Ishikawa (cell line): ENCODE measurements around the gene PCDHGA1.

ENCODE experiments used
- CEBPB ChIP-seq: IDR thresholded peaks from 2 replicates; pipeline ENCODE4 v1.6.1; 2012
- CREB1 ChIP-seq: IDR thresholded peaks from 2 replicates; pipeline ENCODE4 v1.6.1; 2012; ENCODE audit warnings: low read depth
- EGR1 ChIP-seq: IDR thresholded peaks from 2 replicates; pipeline ENCODE4 v1.6.1; 2012
- EP300 ChIP-seq: IDR thresholded peaks from 2 replicates; pipeline ENCODE4 v1.6.1; 2012; ENCODE audit warnings: borderline replicate concordance
- FOXM1 ChIP-seq: IDR thresholded peaks from 2 replicates; pipeline ENCODE4 v1.6.1; 2012; ENCODE audit warnings: low read depth, borderline replicate concordance
- NFIC ChIP-seq: IDR thresholded peaks from 2 replicates; pipeline ENCODE4 v1.6.1; 2012
- RAD21 ChIP-seq: IDR thresholded peaks from 2 replicates; pipeline ENCODE4 v1.6.1; 2012; ENCODE audit warnings: low read depth
- REST ChIP-seq: IDR thresholded peaks from 2 replicates; pipeline ENCODE4 v1.6.1; 2012; ENCODE audit warnings: low read depth, mild to moderate bottlenecking
- TAF1 ChIP-seq: IDR thresholded peaks from 2 replicates; pipeline ENCODE4 v1.6.1; 2012; ENCODE audit warnings: low read depth, mild to moderate bottlenecking
- TCF12 ChIP-seq: IDR thresholded peaks from 2 replicates; pipeline ENCODE4 v1.6.1; 2012; ENCODE audit warnings: low read depth
- USF1 ChIP-seq: IDR thresholded peaks from 2 replicates; pipeline ENCODE4 v1.6.1; 2012
- YY1 ChIP-seq: IDR thresholded peaks from 2 replicates; pipeline ENCODE4 v1.6.1; 2012; ENCODE audit warnings: low read depth
- ZBTB7A ChIP-seq: IDR thresholded peaks from 2 replicates; pipeline ENCODE4 v1.6.1; 2012; ENCODE audit warnings: low read depth
- TF ChIP-seq, protein P1 (sequence below): IDR thresholded peaks from 2 replicates; pipeline ENCODE4 v1.6.1; 2012

The PCDHGA1 gene

DNA sequence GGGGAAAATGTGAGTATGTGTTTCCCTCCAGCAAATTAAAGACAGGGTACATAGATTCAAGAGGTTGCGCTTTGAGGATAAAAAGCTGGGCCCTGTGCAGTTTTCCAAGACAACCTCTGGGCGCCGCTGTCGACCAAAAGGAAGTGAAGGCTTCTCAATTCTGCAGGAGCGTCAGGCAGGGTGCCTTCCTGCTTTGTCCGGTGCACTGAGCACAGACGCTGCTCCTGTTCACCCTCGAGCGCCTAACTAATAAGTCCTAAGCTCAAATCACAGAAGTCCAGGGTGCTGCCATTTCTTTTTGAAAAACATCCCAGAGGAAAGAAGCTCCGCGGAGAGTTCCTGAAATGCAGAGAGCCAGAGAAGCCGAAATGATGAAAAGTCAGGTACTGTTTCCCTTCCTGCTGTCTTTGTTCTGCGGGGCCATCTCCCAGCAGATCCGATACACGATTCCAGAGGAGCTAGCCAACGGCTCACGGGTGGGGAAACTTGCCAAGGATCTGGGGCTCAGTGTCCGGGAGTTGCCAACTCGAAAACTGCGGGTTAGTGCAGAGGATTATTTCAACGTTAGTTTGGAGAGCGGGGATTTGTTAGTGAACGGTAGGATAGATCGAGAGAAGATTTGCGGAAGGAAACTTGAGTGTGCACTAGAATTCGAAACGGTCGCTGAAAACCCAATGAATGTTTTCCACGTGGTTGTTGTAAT lies 19.8 kb downstream of the PCDHGA1 start, which contains the start of gene PCDHGB1:
TSS of gene PCDHGB1 (plus strand) at position 183 of the 703 bp plus-strand sequence. CDS start at position 345, 162 bp downstream.
- no peak for TF ChIP-seq USF1
- TF ChIP-seq CEBPB: no peak
- TF ChIP-seq REST: no peak
- peak; percentile 49 for TF ChIP-seq RAD21
- TF ChIP-seq ZBTB7A: no peak
- no peak for TF ChIP-seq YY1

- TF ChIP-seq EP300 (no peak), EGR1 (no peak), CEBPB (no peak)
- TF ChIP-seq, protein P1, sequence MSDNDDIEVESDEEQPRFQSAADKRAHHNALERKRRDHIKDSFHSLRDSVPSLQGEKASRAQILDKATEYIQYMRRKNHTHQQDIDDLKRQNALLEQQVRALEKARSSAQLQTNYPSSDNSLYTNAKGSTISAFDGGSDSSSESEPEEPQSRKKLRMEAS: no peak
Observed at GRCh38 chr5:141351591-141351990, 21.3 kb downstream of the PCDHGA1 start.

DNA sequence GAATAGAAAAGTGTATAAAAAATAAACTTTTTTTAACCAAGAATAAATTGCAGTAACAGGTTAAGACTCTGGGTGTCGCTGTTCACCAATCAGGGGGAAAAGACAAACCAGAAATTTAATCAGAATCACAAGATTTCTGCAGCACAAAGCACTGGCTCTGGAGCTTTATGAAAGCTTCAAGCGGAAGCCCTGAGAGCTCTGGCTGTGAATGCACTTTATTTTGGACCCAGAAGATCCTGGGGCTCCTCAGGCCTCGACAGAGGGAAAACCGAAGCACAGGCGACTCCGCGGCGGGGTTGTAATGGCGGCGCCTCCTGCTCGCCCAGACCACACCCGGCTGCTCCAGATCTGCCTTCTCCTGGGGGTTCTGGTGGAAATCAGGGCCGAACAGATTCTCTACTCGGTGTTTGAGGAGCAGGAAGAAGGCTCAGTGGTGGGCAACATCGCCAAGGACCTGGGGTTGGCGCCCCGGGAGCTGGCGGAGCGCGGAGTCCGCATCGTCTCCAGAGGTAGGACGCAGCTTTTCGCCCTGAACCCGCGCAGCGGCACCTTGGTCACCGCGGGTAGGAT lies 24.7 kb downstream of the PCDHGA1 start, which contains the start of gene PCDHGA4:
TSS of gene PCDHGA4 (plus strand) at position 122 of the 570 bp plus-strand sequence. CDS start at position 209, 87 bp downstream.
- TF ChIP-seq ZBTB7A: no peak
- TF ChIP-seq RAD21: peak; percentile 22; the same call in 1 of the 2 replicates

GRCh38 chr5:141355641-141356040 lies 25.3 kb downstream of the PCDHGA1 start:
- TF ChIP-seq REST (no peak), NFIC (no peak), RAD21 (no peak), TCF12 (no peak), CREB1 (no peak), EGR1 (no peak), YY1 (no peak), USF1 (no peak), FOXM1 (no peak), CEBPB (no peak), TAF1 (no peak), ZBTB7A (no peak)

- TF ChIP-seq NFIC: no peak
- TF ChIP-seq FOXM1: no peak
- no peak for TF ChIP-seq TAF1
- no peak for TF ChIP-seq YY1
- TF ChIP-seq REST: no peak
- no peak for TF ChIP-seq RAD21
- TF ChIP-seq ZBTB7A: no peak
- TF ChIP-seq CEBPB: no peak
- TF ChIP-seq USF1: no peak
Observed at GRCh38 chr5:141356133-141356532, 25.8 kb downstream of the PCDHGA1 start.
